Measurements from ENCODE around the gene SORBS1.

GRCh38 chr10:95469251-95469650 is 91.9 kb downstream of the SORBS1 start:
- TF ChIP-seq CTCF (conservative IDR thresholded peaks at IDR 0.05; ENCODE audit: low read length) (no peak), EZH2phosphoT487 (IDR thresholded peaks at IDR 0.05; ENCODE audit: borderline replicate concordance, low read depth, low read length) (no peak)
